HG02610 (cell line): Measurements from ENCODE around the gene SGMS1.
A peak's percentile ranks its signal among the peaks of the same experiment; 100 is the strongest.
"Not testable (repeated sequence)": the region's sequence is repeated elsewhere in the genome, so short reads cannot be mapped to it uniquely, and the experiment has no call there.

Experiments used
- ATAC-seq: cut with Tn5 transposase; IDR thresholded peaks from one replicate; pipeline ENCODE4 v1.9.1; 2021; ENCODE audit warnings: mild to moderate bottlenecking, moderate library complexity; ENCODE audit not compliant: unreplicated experiment

Gene SGMS1

GRCh38 chr10:50477287-50478203, 146.2 kb downstream of the SGMS1 start:
- no peak for ATAC-seq

GRCh38 chr10:50473756-50474155, 150.0 kb downstream of the SGMS1 start:
- ATAC-seq = no peak

- ATAC-seq = no peak
Measured at GRCh38 chr10:50472914-50473313, 150.8 kb downstream of the SGMS1 start.

GRCh38 chr10:50471583-50471975, 152.2 kb downstream of the SGMS1 start:
- ATAC-seq = no peak

GRCh38 chr10:50470798-50471582, 152.8 kb downstream of the SGMS1 start:
- ATAC-seq = peak; percentile 7

GRCh38 chr10:50470345-50470744, 153.4 kb downstream of the SGMS1 start:
- peak; percentile 55 for ATAC-seq

GRCh38 chr10:50469778-50470193, 154.0 kb downstream of the SGMS1 start:
- ATAC-seq = no peak

GRCh38 chr10:50469288-50469687, 154.5 kb downstream of the SGMS1 start:
- no peak for ATAC-seq

- peak; percentile 51 for ATAC-seq
Measured at GRCh38 chr10:50467209-50467608, 156.5 kb downstream of the SGMS1 start.

GRCh38 chr10:50464004-50464409, 159.7 kb downstream of the SGMS1 start:
- no peak for ATAC-seq

- no peak for ATAC-seq
Measured at GRCh38 chr10:50461834-50462233, 161.9 kb downstream of the SGMS1 start.

- no peak for ATAC-seq
Measured at GRCh38 chr10:50461123-50461522, 162.6 kb downstream of the SGMS1 start.

GRCh38 chr10:50456719-50457118, 167.0 kb downstream of the SGMS1 start:
- ATAC-seq = peak; percentile 60

- peak; percentile 35 for ATAC-seq
Measured at GRCh38 chr10:50453940-50454339, 169.8 kb downstream of the SGMS1 start.

GRCh38 chr10:50452603-50453002, 171.2 kb downstream of the SGMS1 start:
- ATAC-seq = no peak

GRCh38 chr10:50447691-50448090, 176.1 kb downstream of the SGMS1 start:
- ATAC-seq = no peak

- ATAC-seq = not testable (repeated sequence)
Measured at GRCh38 chr10:50445777-50446176, 178.0 kb downstream of the SGMS1 start.

GRCh38 chr10:50440489-50440888, 183.3 kb downstream of the SGMS1 start:
- no peak for ATAC-seq

- ATAC-seq = no peak
Measured at GRCh38 chr10:50439806-50440205, 183.9 kb downstream of the SGMS1 start.

GRCh38 chr10:50439187-50439586, 184.6 kb downstream of the SGMS1 start:
- no peak for ATAC-seq

- ATAC-seq = peak; percentile 34
Measured at GRCh38 chr10:50438049-50438936, 185.5 kb downstream of the SGMS1 start.
